GM18861 (cell line): Measurements from ENCODE around the gene EME1.
"Not testable (repeated sequence)": the region's sequence is repeated elsewhere in the genome, so short reads cannot be mapped to it uniquely, and the experiment has no call there.

Experiments used
- ATAC-seq: cut with Tn5 transposase; IDR thresholded peaks from one replicate; pipeline ENCODE4 v1.9.1; 2021; ENCODE audit not compliant: unreplicated experiment

EME1 gene, protein sequence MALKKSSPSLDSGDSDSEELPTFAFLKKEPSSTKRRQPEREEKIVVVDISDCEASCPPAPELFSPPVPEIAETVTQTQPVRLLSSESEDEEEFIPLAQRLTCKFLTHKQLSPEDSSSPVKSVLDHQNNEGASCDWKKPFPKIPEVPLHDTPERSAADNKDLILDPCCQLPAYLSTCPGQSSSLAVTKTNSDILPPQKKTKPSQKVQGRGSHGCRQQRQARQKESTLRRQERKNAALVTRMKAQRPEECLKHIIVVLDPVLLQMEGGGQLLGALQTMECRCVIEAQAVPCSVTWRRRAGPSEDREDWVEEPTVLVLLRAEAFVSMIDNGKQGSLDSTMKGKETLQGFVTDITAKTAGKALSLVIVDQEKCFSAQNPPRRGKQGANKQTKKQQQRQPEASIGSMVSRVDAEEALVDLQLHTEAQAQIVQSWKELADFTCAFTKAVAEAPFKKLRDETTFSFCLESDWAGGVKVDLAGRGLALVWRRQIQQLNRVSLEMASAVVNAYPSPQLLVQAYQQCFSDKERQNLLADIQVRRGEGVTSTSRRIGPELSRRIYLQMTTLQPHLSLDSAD

DNA sequence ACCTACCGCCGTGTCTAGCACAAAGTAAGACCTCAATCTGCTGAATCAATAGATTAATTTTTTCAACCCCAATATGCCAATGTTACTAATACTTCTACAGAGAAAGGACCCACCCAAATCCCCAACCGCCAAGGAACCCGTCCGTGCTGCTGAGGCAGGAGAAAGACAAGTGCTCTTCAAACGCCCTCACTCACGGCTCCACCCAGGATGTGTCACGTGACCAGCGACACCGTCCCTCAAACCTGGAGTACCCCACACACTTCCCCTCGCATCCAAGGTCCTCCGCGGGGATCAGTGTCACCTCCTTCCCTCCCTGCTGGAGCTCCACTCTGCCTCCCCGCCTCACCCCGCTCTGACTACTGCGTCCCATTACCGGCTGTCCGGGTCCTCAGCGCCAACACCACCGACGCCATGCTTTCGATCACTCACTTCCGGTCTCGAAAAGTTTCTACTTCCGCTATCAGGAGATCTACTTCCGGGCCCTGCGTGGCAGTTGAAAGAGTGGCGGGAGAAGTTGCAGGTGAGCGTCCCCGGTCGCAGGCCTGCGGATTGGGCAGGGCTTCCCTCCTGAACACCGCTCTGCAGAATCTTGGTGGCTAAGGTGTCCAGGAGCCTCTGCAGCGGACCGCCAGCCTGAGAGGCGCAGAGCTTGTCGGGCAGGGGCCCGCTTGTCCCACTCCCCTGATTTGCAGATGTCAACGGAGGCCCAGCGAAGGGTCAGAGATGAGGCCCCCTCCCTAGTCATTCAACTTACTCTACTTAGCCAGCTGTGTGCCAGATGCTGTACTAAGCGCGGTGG lies at the start of gene EME1, which contains the start of gene MRPL27:
TSS of gene EME1 (plus strand) at position 472 of the 799 bp plus-strand sequence. CDS start 1,980 bp downstream, outside the sequence.
TSS of gene MRPL27 (minus strand) at position 427 of the 799 bp plus-strand sequence. CDS start at position 413, 14 bp downstream.
- peak; percentile 78 for ATAC-seq

DNA sequence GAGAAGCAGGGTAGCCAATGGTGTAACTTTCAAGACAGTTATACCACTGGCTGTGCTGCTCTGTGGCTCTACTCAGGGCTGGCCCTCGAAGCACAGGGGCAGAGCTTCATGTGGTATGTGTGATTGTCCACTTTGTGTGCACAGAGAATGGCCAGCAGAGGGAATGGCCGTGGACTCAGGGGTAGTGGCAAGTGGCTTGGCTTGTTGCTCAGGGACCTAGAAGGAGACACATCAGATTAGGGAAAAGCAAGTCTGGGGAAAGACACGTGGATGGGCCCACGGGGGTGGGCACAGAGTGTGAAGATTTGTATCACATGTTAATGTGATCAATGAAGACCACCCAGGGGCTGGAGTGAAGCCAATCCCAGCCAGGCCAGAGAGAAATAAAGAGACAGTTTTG lies 47.1 kb upstream of the EME1 start:
- no peak for ATAC-seq

- no peak for ATAC-seq
Measured at GRCh38 chr17:50326831-50327364, 46.1 kb upstream of the EME1 start.

- no peak for ATAC-seq
Measured at GRCh38 chr17:50328363-50329325, 44.4 kb upstream of the EME1 start.

- ATAC-seq, result no peak
Measured at GRCh38 chr17:50329716-50330115, 43.3 kb upstream of the EME1 start.

DNA sequence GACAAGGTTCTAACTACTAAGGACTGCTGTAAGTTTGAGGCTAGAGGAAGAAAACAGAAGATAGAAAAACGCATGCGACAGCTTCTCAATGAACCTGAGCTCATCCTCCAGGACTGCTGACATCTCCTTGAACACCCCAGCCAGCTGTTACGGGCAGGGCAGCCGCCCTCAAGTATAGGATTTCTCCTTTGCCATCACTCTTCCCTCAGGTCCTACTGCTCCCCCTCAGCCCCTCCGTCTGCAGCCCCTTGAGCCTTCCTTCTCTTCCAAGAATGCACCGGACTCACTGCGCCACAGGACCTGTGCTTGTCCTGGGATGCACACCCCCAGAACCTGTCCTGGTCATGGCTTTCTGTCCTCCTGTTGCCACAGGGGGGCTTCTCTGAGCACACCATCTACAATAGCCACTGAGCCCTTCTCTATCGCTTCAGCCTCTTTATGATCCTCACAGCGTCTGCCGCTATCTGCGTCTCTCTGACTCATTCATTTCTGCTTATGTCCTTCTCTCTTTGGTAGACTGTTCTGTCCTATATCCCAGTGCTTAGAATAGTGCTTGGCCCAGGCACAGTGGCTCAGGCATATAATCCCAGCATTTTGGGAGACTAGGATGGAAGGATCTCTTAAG lies 42.8 kb upstream of the EME1 start:
- no peak for ATAC-seq

DNA sequence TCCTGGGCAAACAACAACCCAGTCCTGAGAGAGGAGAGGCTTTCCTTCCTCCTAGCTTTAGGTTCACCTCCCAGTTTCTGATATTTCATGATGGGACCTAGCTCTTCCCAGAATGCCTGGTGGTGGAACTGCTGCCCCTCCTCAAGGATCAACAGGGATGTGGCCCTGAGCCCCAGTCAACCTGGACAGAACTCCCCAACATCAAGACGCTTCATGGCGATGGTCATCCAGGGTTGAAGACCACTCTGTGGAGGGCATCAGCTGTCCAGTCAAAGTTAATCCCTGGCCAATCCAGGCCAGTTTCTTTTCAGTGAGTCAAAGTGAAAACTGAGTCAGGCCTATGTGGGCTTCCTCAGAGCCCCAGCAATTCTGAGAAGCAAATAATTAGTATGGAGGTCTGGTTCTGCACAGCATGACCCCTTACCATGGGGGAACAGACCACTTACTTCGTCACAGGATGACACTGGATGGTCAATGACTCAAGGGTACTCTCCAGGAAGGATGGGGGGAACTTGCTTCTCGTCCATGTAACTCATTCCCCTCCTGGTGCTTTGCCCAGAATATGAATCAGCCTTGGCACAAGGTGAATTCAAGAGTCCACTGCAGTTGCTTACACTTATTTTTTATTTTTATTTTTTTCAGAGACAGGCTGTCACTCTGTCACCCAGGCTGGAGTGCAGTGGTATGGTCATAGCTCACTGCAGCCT lies 41.8 kb upstream of the EME1 start:
- ATAC-seq, result no peak

DNA sequence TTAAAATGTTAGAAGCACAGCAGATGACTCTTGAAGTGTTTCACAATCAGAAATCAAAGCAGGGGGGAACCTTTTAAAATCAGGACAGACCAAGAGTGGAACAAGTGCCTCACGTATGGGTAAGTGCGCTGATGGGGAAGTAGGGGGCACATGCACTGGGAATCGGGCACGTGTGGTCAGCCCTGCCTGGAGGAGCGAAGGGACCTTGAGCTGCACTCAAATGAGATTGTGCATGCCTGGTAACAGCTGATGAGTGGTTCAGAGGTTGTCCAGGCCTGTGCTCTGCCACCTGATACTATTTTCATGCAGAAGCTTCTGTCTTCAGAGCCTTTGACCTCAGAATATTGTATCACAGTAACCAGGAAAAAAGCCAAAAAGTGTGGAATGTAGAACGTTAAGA lies 40.8 kb upstream of the EME1 start:
- ATAC-seq, result no peak

GRCh38 chr17:50333291-50334057 lies 39.6 kb upstream of the EME1 start:
- ATAC-seq, result not testable (repeated sequence)

DNA sequence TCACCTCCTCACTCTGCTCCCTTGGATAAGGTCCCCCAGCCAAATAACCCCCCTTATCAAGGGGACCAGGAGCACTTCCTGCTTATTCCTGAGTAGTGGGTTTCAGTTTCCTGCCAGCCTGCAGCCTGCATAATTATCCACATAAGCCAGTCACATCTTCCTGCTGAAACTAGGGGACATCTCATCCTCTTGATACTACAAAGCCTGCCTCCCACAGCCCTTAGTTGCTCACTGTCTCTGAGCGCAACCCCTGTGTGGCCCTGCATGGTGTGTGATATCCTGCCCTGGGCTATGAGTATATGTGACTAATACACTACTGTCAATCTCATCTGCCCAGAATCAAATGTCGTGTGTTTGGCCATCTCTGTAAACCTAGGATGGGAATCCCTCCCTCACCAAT lies 35.1 kb upstream of the EME1 start:
- no peak for ATAC-seq

DNA sequence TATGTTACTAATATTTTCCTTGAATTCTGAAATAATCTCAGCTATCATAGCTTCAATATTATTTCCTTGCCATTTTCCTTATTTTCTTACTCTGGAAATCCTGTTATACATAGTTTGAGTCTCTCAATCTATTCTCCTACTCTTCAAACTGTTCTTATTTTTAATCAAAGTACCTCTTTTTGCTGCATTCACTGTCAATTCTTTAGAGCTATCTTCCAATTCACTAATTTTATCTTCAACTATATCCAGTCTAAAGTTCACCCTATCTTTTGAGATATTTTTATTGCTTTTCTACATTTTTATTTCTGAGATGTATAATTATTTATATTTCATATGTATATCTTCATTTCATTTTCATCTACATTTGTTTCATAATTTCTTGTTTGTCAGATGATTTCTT lies 34.4 kb upstream of the EME1 start:
- no peak for ATAC-seq

GRCh38 chr17:50339381-50339780 lies 33.6 kb upstream of the EME1 start:
- ATAC-seq, result no peak

GRCh38 chr17:50344731-50345365 lies 28.2 kb upstream of the EME1 start:
- no peak for ATAC-seq

- peak; percentile 60 for ATAC-seq
Measured at GRCh38 chr17:50345432-50346312, 27.4 kb upstream of the EME1 start, which contains the start of gene XYLT2. XYLT2 (plus strand) TSS chr17:50346126; CDS start chr17:50346141, 15 bp downstream.

- ATAC-seq, result peak; percentile 47
Measured at GRCh38 chr17:50346313-50347116, 26.5 kb upstream of the EME1 start.
